ENCODE results near the gene TTLL11. TPM values are rescaled to one million over a fixed set of nuclear protein-coding genes. Genes with fewer than 3 reads are reported as not detected.

TTLL11 gene
- total RNA-seq, 2 experiments from 2014 or later, result 2.6 to 3.3 TPM

- ATAC-seq, result no peak
Measured at GRCh38 chr9:122115176-122116035, 22.3 kb upstream of the TTLL11 start.

GRCh38 chr9:122113574-122113973 is 20.5 kb upstream of the TTLL11 start:
- no peaks in the 10 kb centered on the region for H3K4me1 Mint-ChIP-seq (ENCODE audit: low read depth)
- H3K36me3 Mint-ChIP-seq (ENCODE audit: low read depth), result no peaks in the 10 kb centered on the region
- H3K27ac Mint-ChIP-seq, result no peak overlapping the region
- POLR2A ChIA-PET, result no interaction called here
- no peak overlapping the region for H3K4me3 Mint-ChIP-seq
- peaks cover 4% of the 10 kb centered on the region for H3K27me3 Mint-ChIP-seq (ENCODE audit: low read depth)
- CTCF ChIA-PET, result interaction anchor here (1.2 to 1.7 kb wide), 2 partner anchors 11 to 15 kb away, joined by 7 to 12 read pairs; no protein-coding TSS in a partner anchor
- no peak for DNase-seq
- ATAC-seq, result no peak
- no peaks in the 10 kb centered on the region for H3K9me3 Mint-ChIP-seq (ENCODE audit: insufficient read depth)

More at GRCh38 chr9:122115176-122116035, 22.3 kb upstream of the TTLL11 start:
- Mint-ChIP-seq H3K27me3 (ENCODE audit: low read depth) (peaks cover 4% of the 10 kb centered on the region), H3K4me3 (no peak overlapping the region), H3K36me3 (ENCODE audit: low read depth) (no peaks in the 10 kb centered on the region), H3K4me1 (ENCODE audit: low read depth) (no peaks in the 10 kb centered on the region), H3K27ac (no peak overlapping the region), H3K9me3 (ENCODE audit: insufficient read depth) (no peaks in the 10 kb centered on the region)
- CTCF ChIA-PET, result interaction anchor here (1.1 to 3.7 kb wide), 3 partner anchors 10 to 235 kb away, joined by 3 to 16 read pairs (median 7); no protein-coding TSS in a partner anchor
- DNase-seq, result no peak
- POLR2A ChIA-PET, result interaction anchor here (0.5 kb wide), 1 partner anchor 228 kb away, joined by 3 read pairs; no protein-coding TSS in a partner anchor

GRCh38 chr9:122112238-122112637 is 19.1 kb upstream of the TTLL11 start:
- Mint-ChIP-seq H3K4me1 (ENCODE audit: low read depth) (no peaks in the 10 kb centered on the region), H3K27me3 (ENCODE audit: low read depth) (peaks cover 4% of the 10 kb centered on the region), H3K9me3 (ENCODE audit: insufficient read depth) (no peaks in the 10 kb centered on the region), H3K36me3 (ENCODE audit: low read depth) (no peaks in the 10 kb centered on the region), H3K4me3 (no peak overlapping the region), H3K27ac (no peak overlapping the region)
- no peak for ATAC-seq
- ChIA-PET CTCF (interaction anchor here (0.6 to 1.7 kb wide), 2 partner anchors 12 to 14 kb away, joined by 4 to 7 read pairs; no protein-coding TSS in a partner anchor), POLR2A (no interaction called here)
- DNase-seq, result no peak

GRCh38 chr9:122111413-122112085 is 18.4 kb upstream of the TTLL11 start:
- POLR2A ChIA-PET, result no interaction called here
- Mint-ChIP-seq H3K9me3 (ENCODE audit: insufficient read depth) (no peaks in the 10 kb centered on the region), H3K27ac (no peak overlapping the region), H3K4me1 (ENCODE audit: low read depth) (no peaks in the 10 kb centered on the region), H3K36me3 (ENCODE audit: low read depth) (no peaks in the 10 kb centered on the region), H3K27me3 (ENCODE audit: low read depth) (peaks cover 4% of the 10 kb centered on the region), H3K4me3 (no peak overlapping the region)
- CTCF ChIA-PET, result interaction anchor here (1.4 to 1.7 kb wide), 2 partner anchors 10 to 13 kb away, joined by 4 to 5 read pairs; no protein-coding TSS in a partner anchor
- no peak for DNase-seq
- ATAC-seq, result no peak

GRCh38 chr9:122110100-122110833 is 17.2 kb upstream of the TTLL11 start:
- DNase-seq (no peak), ATAC-seq (no peak)
- ChIA-PET POLR2A (no interaction called here), CTCF (interaction anchor here (0.6 to 1.7 kb wide), 4 partner anchors 11 to 12 kb away, joined by 3 to 5 read pairs (median 4); no protein-coding TSS in a partner anchor)
- Mint-ChIP-seq H3K27ac (no peak overlapping the region), H3K4me1 (ENCODE audit: low read depth) (no peaks in the 10 kb centered on the region), H3K27me3 (ENCODE audit: low read depth) (no peaks in the 10 kb centered on the region), H3K9me3 (ENCODE audit: insufficient read depth) (no peaks in the 10 kb centered on the region), H3K36me3 (ENCODE audit: low read depth) (no peaks in the 10 kb centered on the region), H3K4me3 (no peak overlapping the region)

- Mint-ChIP-seq H3K27ac (no peak overlapping the region), H3K27me3 (ENCODE audit: low read depth) (no peaks in the 10 kb centered on the region), H3K4me1 (ENCODE audit: low read depth) (no peaks in the 10 kb centered on the region), H3K4me3 (no peak overlapping the region), H3K9me3 (ENCODE audit: insufficient read depth) (peaks cover 4% of the 10 kb centered on the region), H3K36me3 (ENCODE audit: low read depth) (peaks cover under 1% of the 10 kb centered on the region)
- DNase-seq (no peak), ATAC-seq (no peak)
- ChIA-PET CTCF (interaction anchor here (1.0 kb wide), 1 partner anchor 10 kb away, joined by 3 read pairs; no protein-coding TSS in a partner anchor), POLR2A (interaction anchor here (0.5 kb wide), 1 partner anchor 234 kb away, joined by 3 read pairs; no protein-coding TSS in a partner anchor)
Measured at GRCh38 chr9:122109035-122109813, 16.1 kb upstream of the TTLL11 start.

GRCh38 chr9:122107291-122107805 is 14.2 kb upstream of the TTLL11 start:
- H3K4me1 Mint-ChIP-seq (ENCODE audit: low read depth), result no peaks in the 10 kb centered on the region
- no peak overlapping the region for H3K27ac Mint-ChIP-seq
- H3K4me3 Mint-ChIP-seq, result no peak overlapping the region
- DNase-seq (no peak), ATAC-seq (no peak)
- ChIA-PET POLR2A (interaction anchor here (0.6 kb wide), 1 partner anchor 15 kb away, joined by 3 read pairs; no protein-coding TSS in a partner anchor), CTCF (interaction anchor here (0.7 to 1.4 kb wide), 2 partner anchors 17 to 243 kb away, joined by 3 to 5 read pairs; no protein-coding TSS in a partner anchor)
- no peaks in the 10 kb centered on the region for H3K27me3 Mint-ChIP-seq (ENCODE audit: low read depth)
- H3K36me3 Mint-ChIP-seq (ENCODE audit: low read depth), result peaks cover 4% of the 10 kb centered on the region
- peaks cover 11% of the 10 kb centered on the region for H3K9me3 Mint-ChIP-seq (ENCODE audit: insufficient read depth)

GRCh38 chr9:122106576-122106975 is 13.5 kb upstream of the TTLL11 start:
- no peaks in the 10 kb centered on the region for H3K4me1 Mint-ChIP-seq (ENCODE audit: low read depth)
- DNase-seq (no peak), ATAC-seq (no peak)
- no peak overlapping the region for H3K27ac Mint-ChIP-seq
- ChIA-PET CTCF (no interaction called here), POLR2A (interaction anchor here (0.6 kb wide), 1 partner anchor 14 kb away, joined by 3 read pairs; no protein-coding TSS in a partner anchor)
- H3K27me3 Mint-ChIP-seq (ENCODE audit: low read depth), result no peaks in the 10 kb centered on the region
- H3K9me3 Mint-ChIP-seq (ENCODE audit: insufficient read depth), result peaks cover 11% of the 10 kb centered on the region
- no peak overlapping the region for H3K4me3 Mint-ChIP-seq
- peaks cover 4% of the 10 kb centered on the region for H3K36me3 Mint-ChIP-seq (ENCODE audit: low read depth)

- H3K9me3 Mint-ChIP-seq (ENCODE audit: insufficient read depth), result peaks cover 11% of the 10 kb centered on the region
- no peak overlapping the region for H3K4me3 Mint-ChIP-seq
- peaks cover 2% of the 10 kb centered on the region for H3K4me1 Mint-ChIP-seq (ENCODE audit: low read depth)
- POLR2A ChIA-PET, result no interaction called here
- H3K27me3 Mint-ChIP-seq (ENCODE audit: low read depth), result peaks cover 6% of the 10 kb centered on the region
- no peak overlapping the region for H3K27ac Mint-ChIP-seq
- peaks cover 4% of the 10 kb centered on the region for H3K36me3 Mint-ChIP-seq (ENCODE audit: low read depth)
- ATAC-seq (no peak), DNase-seq (no peak)
- CTCF ChIA-PET, result interaction anchor here (1.0 to 1.1 kb wide), 2 partner anchors 8 to 247 kb away, joined by 3 to 4 read pairs; no protein-coding TSS in a partner anchor
Measured at GRCh38 chr9:122103985-122104384, 10.9 kb upstream of the TTLL11 start.

- DNase-seq (no peak), ATAC-seq (no peak)
- no peak overlapping the region for H3K4me3 Mint-ChIP-seq
- peaks cover 7% of the 10 kb centered on the region for H3K27me3 Mint-ChIP-seq (ENCODE audit: low read depth)
- H3K27ac Mint-ChIP-seq, result no peak overlapping the region
- H3K4me1 Mint-ChIP-seq (ENCODE audit: low read depth), result peaks cover 2% of the 10 kb centered on the region
- ChIA-PET CTCF (interaction anchor here (0.8 to 2.2 kb wide), 6 partner anchors 13 to 249 kb away, joined by 3 to 14 read pairs (median 4); no protein-coding TSS in a partner anchor), POLR2A (no interaction called here)
- H3K36me3 Mint-ChIP-seq (ENCODE audit: low read depth), result peaks cover 4% of the 10 kb centered on the region
- peaks cover 11% of the 10 kb centered on the region for H3K9me3 Mint-ChIP-seq (ENCODE audit: insufficient read depth)
Measured at GRCh38 chr9:122102156-122102555, 9.0 kb upstream of the TTLL11 start.
